ENCODE results near the gene HOXA10. TPM values are rescaled to one million over a fixed set of nuclear protein-coding genes. Genes with fewer than 3 reads are reported as not detected.

Gene HOXA10
- total RNA-seq, 1 experiment from 2014 or later, result not detected

DNA sequence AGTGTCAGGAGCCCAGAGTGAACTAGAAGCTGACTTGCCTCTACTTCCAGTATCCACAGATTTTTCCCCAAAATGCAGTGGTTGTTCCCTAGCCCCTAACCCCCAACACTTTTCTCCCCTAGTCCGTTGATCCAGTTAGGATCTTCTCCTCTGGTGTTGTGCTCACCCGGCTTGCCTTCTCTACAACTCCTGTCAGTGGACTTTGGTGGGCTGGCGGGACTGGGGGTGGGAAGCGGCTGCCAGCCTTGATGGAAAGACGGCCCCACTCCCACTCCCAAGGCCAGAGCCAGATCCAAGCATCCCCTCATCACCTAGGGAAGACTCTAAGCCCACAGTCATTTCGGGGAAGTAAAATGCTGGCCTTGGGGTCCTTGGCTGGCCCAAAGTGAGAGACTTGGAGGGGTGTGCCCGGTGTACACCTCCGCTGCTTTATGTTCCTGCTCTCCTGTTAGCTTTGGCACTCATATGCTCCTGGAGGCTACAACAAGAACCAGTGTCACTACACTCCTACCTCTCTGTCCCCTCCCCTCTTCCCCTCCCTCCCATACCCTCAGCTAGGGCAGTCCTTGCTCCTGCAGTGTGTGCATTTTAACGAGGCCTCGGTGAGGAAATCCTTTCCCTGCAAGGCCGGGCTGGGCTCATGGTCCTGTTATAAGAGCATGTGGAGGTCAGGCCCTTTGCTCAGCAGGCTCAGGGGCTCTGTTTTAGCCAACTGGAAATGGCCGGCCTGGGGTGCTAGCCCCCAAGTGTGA lies 930 bp upstream of the HOXA10 start:
- Histone ChIP-seq H3K79me2 (ENCODE audit: insufficient read depth, low read length) (no peaks in the 10 kb centered on the region), H3K23me2 (ENCODE audit: insufficient read length, low read depth, low read length, poor library complexity, severe bottlenecking) (no peaks in the 10 kb centered on the region), H3K27ac (ENCODE audit: insufficient read length, low read depth, low read length) (no peak overlapping the region), H2AK5ac (ENCODE audit: insufficient read length, low read length) (no peak overlapping the region), H3K27me3 (ENCODE audit: insufficient read depth, low read length) (peaks cover 98% of the 10 kb centered on the region), H4K5ac (ENCODE audit: insufficient read length, low read depth, low read length) (no peak overlapping the region), H2BK12ac (ENCODE audit: insufficient read length, low read depth, low read length) (no peak overlapping the region), H2BK20ac (ENCODE audit: low read depth, low read length, poor library complexity, severe bottlenecking) (no peak overlapping the region), H3K9me3 (ENCODE audit: control insufficient read depth, low read depth, low read length) (no peaks in the 10 kb centered on the region), H3K4me2 (ENCODE audit: insufficient read depth, insufficient read length, low read length) (no peak overlapping the region), H3K79me1 (ENCODE audit: insufficient read depth, low read depth, low read length, poor library complexity, severe bottlenecking) (no peaks in the 10 kb centered on the region), H3K9ac (ENCODE audit: extremely low read depth, insufficient read length, low read length) (no peak overlapping the region), H3K4me1 (ENCODE audit: insufficient read depth, low read length) (no peaks in the 10 kb centered on the region), H3K14ac (ENCODE audit: insufficient read depth, low read length) (no peak overlapping the region), H3K18ac (ENCODE audit: insufficient read length, low read depth, low read length) (no peak overlapping the region), H2BK120ac (ENCODE audit: low read depth, low read length, poor library complexity, severe bottlenecking) (no peak overlapping the region), H3T11ph (ENCODE audit: low read length) (no peak overlapping the region), H4K20me1 (ENCODE audit: control insufficient read depth, insufficient read depth, insufficient read length) (no peaks in the 10 kb centered on the region), H3K23ac (ENCODE audit: insufficient read length, low read depth, low read length) (no peak overlapping the region), H2BK5ac (ENCODE audit: insufficient read length, low read length) (no peak overlapping the region), H4K91ac (ENCODE audit: insufficient read length, low read depth, low read length) (no peak overlapping the region), H4K8ac (replicated peaks; ENCODE audit: insufficient read length, low read depth, low read length) (no peak overlapping the region), H2BK15ac (ENCODE audit: low read depth, low read length) (no peak overlapping the region), H3K4ac (ENCODE audit: low read depth, low read length) (no peak overlapping the region), H2AFZ (ENCODE audit: low read length) (no peak overlapping the region), H3K56ac (ENCODE audit: insufficient read length, low read depth, low read length) (no peak overlapping the region)
- Mint-ChIP-seq H3K27ac (no peak overlapping the region), H3K9me3 (peaks cover 6 to 28% of the 10 kb centered on the region in 2 experiments; a peak in 4 of 5 replicates), H3K27me3 (ENCODE audit: low read depth) (peaks cover 98% of the 10 kb centered on the region), H3K4me3 (peak overlapping the region in 1 of 2 experiments; percentile 55; a peak in 2 of 5 replicates), H3K4me1 (peaks cover 3 to 7% of the 10 kb centered on the region in 2 experiments), H3K36me3 (ENCODE audit: insufficient read depth in 1 of 3, low read depth in 3 of 3) (no peaks in the 10 kb centered on the region; a peak in 2 of 7 replicates)
- peak; percentile 36 for DNase-seq
- TF ChIP-seq, protein P1, sequence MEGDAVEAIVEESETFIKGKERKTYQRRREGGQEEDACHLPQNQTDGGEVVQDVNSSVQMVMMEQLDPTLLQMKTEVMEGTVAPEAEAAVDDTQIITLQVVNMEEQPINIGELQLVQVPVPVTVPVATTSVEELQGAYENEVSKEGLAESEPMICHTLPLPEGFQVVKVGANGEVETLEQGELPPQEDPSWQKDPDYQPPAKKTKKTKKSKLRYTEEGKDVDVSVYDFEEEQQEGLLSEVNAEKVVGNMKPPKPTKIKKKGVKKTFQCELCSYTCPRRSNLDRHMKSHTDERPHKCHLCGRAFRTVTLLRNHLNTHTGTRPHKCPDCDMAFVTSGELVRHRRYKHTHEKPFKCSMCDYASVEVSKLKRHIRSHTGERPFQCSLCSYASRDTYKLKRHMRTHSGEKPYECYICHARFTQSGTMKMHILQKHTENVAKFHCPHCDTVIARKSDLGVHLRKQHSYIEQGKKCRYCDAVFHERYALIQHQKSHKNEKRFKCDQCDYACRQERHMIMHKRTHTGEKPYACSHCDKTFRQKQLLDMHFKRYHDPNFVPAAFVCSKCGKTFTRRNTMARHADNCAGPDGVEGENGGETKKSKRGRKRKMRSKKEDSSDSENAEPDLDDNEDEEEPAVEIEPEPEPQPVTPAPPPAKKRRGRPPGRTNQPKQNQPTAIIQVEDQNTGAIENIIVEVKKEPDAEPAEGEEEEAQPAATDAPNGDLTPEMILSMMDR (conservative IDR thresholded peaks at IDR 0.05), result no peak
- no CpG with 5 or more reads among the region's 12 CpGs for WGBS (ENCODE audit: extremely low coverage, insufficient read length, low lambda C conversion rate)
